Ramos (cell line): ENCODE data around the gene AFAP1L2.
"Not testable (repeated sequence)": the region's sequence is repeated elsewhere in the genome, so short reads cannot be mapped to it uniquely, and the experiment has no call there.

Experiments used
- in situ Hi-C: fragments of 300-500 bp; cut with MboI; formaldehyde crosslinking; loops from one replicate; pipeline ENCODE4 v1.14.3; 2022; ENCODE audit warnings: low sequenced_read_pairs; ENCODE audit not compliant: unreplicated experiment

AFAP1L2 gene

DNA sequence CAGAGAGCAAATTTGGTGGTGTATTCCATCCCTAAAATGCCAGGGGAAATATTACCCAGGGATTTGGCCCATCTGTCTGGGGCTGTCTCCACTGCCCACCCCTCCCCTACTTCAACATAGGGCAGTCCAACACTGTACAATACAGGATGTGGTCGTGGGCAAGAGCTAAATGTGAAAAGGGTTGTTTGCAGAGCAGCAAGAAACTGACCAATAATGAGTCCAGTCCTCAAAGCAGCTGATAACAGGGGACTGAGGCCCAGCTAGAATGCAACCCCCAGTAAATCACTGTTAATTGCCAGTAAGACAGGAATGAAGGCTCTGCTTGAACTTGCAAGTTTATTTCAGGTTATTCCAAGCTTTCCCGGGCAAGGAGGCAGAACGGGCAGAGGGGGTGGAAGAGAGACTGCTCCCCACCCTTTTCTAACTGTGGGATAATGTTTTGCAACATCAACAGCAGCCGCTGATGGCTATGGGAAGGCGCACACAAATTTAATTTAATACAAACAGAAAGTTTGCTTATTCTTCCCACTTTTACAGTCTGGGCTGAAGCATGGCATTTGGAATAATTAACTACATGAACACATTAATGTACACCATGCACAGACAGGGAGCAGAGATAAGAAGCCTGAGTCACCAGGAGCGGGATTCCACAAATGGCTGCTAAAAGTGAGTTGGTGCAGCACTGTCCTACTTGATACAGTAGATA is 36.8 kb downstream of the AFAP1L2 start:
- in situ Hi-C loops = no loop called here

DNA sequence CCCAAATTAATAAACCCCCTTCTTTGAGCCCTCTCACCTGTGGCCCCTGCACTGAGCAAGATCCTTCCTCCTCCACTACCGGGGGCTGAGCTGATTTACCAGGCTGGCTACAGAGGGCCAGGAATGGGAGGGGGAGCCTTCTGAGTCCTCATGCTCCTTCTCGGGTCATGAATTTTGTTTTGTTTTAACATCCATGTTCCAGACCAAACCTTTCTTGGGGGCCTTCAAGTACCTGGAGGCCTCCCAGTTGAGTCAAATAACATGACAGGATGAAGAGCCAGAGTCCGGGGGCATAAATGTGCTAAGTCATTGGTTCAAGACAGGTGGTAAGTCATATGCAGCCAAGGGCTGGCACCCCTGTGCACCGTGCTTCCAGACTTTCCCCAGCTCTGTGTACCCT is 39.6 kb downstream of the AFAP1L2 start:
- in situ Hi-C loops = no loop called here

- in situ Hi-C loops = no loop called here
These were observed 40.4 kb downstream of the AFAP1L2 start for GRCh38 chr10:114363745-114364454.

DNA sequence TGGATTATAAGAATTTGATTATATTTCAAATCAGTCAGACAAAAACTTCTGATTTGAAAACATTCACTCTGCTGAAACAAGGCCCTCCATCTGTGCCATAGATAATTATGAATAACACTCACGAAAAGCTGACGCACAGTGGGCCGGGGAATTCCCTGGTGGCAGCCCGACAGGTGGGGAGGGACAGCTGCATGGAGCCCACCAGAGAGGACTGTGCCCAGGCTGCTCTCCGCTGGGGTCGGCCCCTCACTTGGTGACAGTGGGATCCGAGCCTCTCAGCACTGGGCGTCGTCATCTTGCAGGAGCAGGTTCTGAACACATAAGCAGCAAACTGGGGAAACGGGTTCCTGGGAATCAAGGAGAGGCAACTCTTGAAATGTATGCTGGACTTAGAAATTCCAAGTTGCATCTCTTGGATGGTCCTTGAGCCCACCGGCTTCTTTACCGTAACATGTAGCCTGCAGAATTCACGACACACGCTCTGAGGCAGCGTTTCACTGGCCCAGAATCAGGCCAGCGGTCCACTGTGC is 41.4 kb downstream of the AFAP1L2 start:
- in situ Hi-C loops = no loop called here

DNA sequence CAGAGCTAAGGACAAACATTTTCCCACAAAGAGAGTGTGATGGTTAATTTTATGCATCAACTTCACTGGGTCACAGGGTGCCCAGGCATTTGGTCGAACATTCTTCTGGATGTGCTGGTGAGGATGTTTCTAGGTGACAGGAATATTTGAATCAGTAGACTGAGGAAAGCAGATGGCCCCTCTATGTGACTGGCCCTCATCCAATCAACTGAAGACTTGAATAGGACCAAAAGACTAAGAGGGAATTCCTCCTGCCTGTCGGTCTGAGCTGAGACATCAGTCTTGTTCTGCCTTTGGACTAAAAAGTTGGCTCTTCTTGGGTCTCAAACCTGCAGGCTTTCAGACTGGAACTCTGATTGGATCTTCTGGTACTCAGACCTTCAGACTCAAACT is 44.4 kb downstream of the AFAP1L2 start:
- in situ Hi-C loops = no loop called here

- in situ Hi-C loops = no loop called here
These were observed 45.0 kb downstream of the AFAP1L2 start for GRCh38 chr10:114359041-114359952.

DNA sequence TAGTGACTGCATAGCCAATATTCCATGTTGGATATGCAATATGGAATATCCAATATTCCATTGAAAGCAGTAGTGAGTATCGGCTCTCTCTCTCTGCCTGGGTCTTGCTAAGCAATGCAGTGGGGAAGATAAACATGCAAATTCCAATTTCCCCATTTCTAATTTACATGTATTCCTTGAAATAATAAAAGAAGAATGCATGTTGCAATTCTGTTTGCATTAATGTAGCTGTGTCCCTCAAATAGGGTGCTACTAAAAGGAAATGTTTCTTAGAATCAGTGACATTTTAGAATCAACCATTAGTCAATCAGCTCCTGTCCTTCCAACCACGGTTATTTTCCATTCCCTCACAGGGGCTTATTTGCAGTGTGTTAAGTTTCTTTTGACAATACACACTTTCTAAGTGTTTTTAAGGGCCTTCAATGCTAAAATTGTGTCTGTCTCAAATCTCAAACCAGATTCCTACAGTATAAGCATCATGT is 46.7 kb downstream of the AFAP1L2 start:
- in situ Hi-C loops = no loop called here

DNA sequence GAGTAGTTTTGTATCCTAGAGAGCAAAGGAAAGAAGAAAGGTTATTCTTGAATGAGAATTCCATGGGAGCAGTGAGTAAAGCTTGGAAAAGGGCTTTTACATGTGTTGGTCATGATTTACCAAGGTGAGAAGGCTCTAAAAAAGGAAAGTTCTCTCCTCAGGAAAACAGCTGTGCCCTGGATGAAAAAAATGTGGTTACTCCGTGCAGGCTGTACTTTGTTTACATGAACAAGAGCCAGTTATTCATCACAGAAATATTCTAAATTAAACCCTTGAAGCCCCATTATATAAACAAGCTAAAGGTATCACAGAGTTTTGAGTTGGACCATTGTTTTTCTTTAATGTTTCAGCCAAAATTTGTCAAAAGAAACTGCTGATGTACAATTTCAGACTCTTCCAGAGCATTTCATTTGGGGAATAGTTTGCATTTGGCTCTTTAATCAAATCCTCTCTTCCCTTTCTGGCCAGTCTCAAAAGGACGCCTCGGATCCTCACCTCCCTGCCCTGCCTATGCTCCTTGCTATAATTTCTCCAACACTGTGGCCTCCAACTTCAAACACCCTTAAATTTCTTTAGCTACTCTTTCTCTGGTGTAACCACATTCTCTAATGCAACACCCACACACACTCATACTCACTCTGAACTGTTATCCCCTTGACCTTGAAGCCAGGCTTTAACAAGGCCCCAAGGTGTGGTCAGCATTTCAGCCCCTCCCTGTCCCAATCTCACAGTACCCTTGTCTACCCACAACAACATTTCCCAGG is 47.4 kb downstream of the AFAP1L2 start:
- in situ Hi-C loops = no loop called here

- in situ Hi-C loops = no loop called here
These were observed 48.2 kb downstream of the AFAP1L2 start for GRCh38 chr10:114356126-114356525.

DNA sequence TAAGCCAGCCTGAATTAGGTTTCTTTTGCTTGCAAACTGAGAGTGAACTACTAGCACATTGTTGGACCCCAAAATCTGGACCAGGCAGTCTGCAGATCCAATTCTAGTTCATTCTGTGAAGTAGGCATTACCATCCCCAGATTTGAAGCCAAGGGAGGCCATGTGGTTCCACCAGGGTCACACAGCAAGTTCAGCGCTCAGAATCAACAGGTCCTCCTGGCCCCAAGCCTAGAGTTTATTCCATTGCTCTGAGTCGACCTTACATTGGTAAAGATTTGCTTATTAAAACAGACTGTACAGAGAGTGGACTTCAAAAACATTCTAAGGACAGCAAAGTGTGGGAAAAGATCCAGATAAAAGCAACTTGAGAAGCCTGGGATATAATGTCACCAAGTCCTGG is 50.9 kb downstream of the AFAP1L2 start:
- in situ Hi-C loops = no loop called here

GRCh38 chr10:114352653-114353298 is 51.5 kb downstream of the AFAP1L2 start:
- in situ Hi-C loops = no loop called here

GRCh38 chr10:114350751-114351150 is 53.6 kb downstream of the AFAP1L2 start:
- in situ Hi-C loops = no loop called here

GRCh38 chr10:114349522-114350215 is 54.6 kb downstream of the AFAP1L2 start:
- in situ Hi-C loops = no loop called here

GRCh38 chr10:114349071-114349470 is 55.2 kb downstream of the AFAP1L2 start:
- in situ Hi-C loops = not testable (repeated sequence)

DNA sequence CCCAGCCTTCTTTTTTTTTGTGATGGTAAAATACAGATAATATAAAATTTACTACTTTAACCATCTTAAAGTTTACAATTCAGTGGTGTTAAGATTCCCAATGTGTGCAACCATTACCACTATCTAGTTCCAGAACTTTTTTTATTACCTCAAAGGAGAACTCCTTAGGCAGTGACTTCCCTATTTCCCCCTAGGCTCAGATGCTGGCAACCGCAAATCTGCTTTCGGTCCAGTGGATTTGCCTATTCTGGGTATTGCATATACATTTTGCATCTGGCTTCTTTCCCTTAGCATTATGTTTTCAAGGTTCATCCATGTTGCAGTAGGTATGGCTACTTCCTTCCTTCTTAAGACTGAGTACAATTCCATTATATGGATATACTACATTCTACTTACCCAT is 56.5 kb downstream of the AFAP1L2 start:
- in situ Hi-C loops = no loop called here

- in situ Hi-C loops = no loop called here
These were observed 57.1 kb downstream of the AFAP1L2 start for GRCh38 chr10:114347241-114347640.

DNA sequence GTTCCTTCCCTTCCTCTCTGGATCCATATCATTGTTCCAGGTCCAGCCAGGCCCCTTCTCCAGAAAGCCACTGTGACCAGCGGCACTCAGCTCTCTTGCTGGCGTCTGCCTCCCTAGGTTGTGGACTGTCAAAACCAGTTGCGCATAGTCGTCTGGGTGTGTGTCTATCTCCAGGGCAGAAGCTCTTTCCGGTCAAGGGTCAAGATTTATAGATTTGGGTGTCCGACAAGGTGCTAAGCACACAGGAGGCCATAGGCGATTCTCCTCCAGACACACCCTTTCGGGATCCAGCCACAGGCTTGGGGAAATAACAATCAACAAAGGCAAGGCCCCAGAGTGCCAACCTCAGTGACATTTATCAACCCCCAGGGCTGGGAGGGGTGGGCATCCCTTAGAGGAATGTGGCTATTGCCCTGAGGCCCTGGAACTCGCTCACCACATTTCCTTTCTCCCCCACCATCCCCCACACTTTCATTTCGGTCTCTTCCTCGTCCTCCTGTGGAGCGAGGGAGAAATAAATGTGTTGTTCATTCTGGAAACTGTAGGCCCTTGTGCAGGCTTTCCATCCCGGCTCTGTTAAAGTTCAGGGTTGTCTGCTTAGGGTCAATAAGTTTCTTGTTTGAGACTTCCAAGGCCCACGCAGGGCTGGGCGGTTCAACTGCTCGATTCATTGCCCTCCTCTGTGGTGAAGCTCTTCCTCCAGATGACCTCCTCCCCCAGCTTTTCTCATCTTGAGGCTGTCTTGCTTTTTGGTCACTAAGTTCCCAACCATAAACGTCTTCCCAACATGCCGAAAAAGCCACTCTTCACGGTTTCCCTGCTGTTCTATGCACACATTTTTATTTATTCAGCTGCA is 57.9 kb downstream of the AFAP1L2 start:
- in situ Hi-C loops = no loop called here

DNA sequence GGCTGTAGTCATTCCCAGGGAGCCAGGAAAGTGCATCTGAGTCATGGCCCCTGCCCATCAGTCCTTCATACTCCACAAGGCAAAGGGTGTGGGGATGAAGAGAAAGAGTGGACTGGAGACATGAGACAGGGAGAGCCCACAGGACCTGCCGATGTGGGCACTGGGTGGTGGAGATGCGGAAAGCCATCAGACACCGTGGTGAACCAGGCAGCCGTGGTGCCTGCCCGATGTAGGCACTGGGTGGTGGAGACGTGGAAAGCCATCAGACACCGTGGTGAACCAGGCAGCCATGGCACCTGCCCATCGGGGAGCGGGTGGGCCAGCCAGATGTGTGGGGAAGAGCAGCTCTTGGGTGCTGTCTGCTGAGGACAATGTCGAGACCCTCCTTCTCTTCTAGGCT is 58.6 kb downstream of the AFAP1L2 start:
- in situ Hi-C loops = no loop called here
